Fibroblast of skin of back (primary cell): Measurements from ENCODE around the gene PDGFC.

Source experiments
- DNase-seq: peaks from one replicate; pipeline ENCODE4 v3.0.0-alpha.2; 2013

The PDGFC gene

GRCh38 chr4:156972379-156973015, 898 bp upstream of the PDGFC start:
- DNase-seq, result no peak

- DNase-seq, result no peak
These were observed 379 bp downstream of the PDGFC start for GRCh38 chr4:156971165-156971675.

- DNase-seq, result peak; percentile 81
These were observed 966 bp downstream of the PDGFC start for GRCh38 chr4:156970501-156971164.

- no peak for DNase-seq
These were observed 1.7 kb downstream of the PDGFC start for GRCh38 chr4:156969911-156970310.

- DNase-seq, result no peak
These were observed 2.5 kb downstream of the PDGFC start for GRCh38 chr4:156969101-156969500.

GRCh38 chr4:156968479-156968984, 3.1 kb downstream of the PDGFC start:
- peak; percentile 72 for DNase-seq

GRCh38 chr4:156966836-156967235, 4.8 kb downstream of the PDGFC start:
- DNase-seq, result no peak

- no peak for DNase-seq
These were observed 8.2 kb downstream of the PDGFC start for GRCh38 chr4:156963419-156963818.

GRCh38 chr4:156962528-156962974, 9.0 kb downstream of the PDGFC start:
- peak; percentile 80 for DNase-seq

GRCh38 chr4:156962058-156962358, 9.6 kb downstream of the PDGFC start:
- DNase-seq, result no peak

GRCh38 chr4:156961196-156962057, 10.2 kb downstream of the PDGFC start:
- no peak for DNase-seq

DNA sequence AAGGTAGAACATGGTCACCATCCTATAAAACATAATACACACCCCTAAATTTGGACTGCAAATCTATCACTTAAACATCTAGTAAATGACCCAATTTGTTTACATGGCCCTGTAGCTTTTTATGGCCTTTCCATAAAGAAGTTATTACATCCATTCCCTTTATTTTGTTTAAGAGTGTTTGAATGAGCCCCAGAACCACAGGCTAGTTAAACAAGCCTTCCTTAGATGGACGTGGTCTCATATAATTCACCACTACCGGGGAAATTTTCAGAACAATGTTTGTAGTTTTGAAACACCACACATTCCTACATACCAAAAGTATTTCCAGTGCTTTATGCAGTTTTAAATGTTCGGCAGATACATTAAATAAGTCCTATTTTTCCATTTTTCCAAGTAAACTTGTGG, 12.3 kb downstream of the PDGFC start:
- peak; percentile 77 for DNase-seq

GRCh38 chr4:156958276-156959074, 13.1 kb downstream of the PDGFC start:
- no peak for DNase-seq

DNA sequence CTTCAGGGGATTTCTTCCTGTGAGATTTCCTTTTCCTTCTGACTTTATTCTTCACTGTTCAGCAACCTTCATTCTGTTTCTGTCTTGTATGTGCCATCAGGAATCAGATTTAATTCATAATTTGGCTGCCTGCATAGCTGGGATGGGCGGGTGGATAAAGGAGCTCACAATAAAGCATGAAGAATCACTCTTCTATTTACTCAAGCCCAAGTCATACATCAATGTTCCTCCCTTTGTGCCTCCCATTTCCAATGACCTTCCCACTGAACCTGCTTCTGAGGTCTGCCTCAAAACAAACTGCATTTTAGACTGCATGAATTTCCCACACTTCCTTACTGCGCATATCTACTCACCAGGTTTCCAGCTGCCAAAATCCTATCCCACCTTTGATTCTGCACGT, 14.0 kb downstream of the PDGFC start:
- no peak for DNase-seq

- no peak for DNase-seq
These were observed 14.7 kb downstream of the PDGFC start for GRCh38 chr4:156956826-156957368.

GRCh38 chr4:156956359-156956758, 15.2 kb downstream of the PDGFC start:
- DNase-seq, result no peak

GRCh38 chr4:156954587-156954986, 17.0 kb downstream of the PDGFC start:
- DNase-seq, result no peak

DNA sequence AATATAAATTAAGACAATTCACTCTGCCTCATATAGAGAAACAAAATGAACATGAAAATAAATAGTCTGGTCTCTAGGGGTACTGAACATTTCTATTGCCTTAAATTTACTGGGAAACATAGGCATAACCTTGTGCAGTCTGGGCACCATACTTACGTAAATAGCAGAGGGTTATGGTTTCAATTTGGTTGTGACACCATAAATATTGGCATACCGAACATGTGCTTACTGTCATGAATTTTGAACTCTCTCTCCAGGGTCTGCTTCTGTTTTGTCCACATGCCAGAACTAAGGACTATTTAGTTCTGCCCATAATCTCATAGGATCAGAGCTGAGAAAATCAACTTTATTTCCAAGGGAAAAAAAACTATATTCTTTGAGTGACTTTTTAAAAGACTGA, 17.6 kb downstream of the PDGFC start:
- no peak for DNase-seq

DNA sequence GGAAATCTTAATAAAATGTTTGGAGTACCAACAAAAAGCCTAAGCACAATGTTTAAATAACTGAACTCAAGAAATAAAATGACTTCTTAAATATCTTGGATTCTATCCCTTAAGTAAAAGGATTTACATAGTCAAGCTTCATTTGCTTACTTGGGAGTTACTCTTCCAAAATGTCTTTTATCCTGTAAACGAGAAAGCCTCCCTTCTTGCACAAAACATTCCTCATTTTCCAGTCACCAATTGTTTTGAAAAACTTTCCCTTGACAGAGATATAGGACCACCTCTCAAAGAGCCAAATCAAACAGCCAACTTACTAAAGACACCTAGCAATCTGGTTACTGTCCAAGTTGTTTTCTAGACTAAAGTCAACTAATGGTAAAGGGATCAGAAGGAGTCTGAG, 18.6 kb downstream of the PDGFC start:
- DNase-seq, result no peak

DNA sequence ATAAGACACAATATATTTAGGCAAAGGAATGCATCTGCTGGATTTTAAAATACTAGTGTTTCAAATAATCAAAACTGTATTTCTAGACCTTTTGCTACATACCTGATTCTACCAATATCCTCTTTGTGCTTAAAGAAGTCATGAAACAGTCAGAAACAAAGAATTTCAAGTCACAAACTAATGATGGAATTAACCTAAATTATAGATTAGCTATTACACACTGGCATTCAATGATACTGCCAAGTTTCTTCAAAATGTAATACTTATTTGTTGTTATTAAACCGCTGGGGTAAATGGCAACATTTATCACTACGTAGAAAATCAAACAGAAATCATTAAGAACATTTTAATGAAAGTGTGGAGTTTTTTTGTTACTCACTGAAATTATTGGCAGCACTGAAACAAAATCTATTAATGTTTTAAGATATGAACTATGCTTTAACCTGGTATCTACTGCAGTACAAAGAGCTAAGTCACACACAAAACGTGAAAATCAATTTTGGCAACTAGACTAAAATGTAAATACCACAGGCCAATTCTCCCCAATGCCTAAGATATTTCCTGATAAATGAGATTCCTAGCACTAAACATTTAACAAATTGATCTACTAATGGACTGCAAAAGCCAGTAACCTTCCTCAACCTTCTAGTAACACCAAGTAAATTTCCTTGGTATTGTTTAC, 19.4 kb downstream of the PDGFC start:
- DNase-seq, result no peak

GRCh38 chr4:156950948-156951347, 20.7 kb downstream of the PDGFC start:
- no peak for DNase-seq
